Measurements from ENCODE around the gene SERTAD2. TPM values are rescaled to one million over a fixed set of nuclear protein-coding genes. Genes with fewer than 3 reads are reported as not detected.
A peak's percentile ranks its signal among the peaks of the same experiment; 100 is the strongest.

Gene SERTAD2
- total RNA-seq, 4 donors from 2014 or later, result 1.8 to 29.5 (median 8.9) TPM

DNA sequence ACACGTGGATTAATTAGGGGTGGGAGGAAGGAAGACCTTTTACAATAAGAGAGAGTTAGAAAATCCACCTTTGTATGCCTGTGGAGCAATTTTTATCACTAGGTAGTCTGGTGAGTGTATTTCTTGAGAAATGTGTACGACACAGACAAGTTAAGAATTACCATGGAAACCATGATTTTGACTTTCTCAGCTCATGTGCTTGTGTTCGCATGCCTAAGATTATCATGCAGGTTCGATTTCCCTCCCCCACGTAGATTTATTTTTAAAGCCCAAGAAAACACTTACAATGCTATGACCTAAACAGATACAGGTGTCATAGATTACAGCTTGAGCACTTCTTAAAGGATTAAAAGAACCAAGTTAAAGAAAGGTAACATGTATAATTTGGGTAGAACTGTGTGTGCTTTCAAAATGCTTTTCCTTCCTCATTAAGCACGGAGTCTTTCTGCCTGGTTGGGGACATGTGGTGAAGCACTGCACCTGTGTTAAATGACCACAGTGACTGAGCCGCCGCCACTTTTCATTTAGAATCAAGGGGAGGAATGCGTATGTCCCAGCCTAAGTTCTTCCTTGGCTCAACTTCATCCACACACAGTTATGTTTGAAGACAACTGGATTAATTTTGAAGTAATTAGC lies 16.6 kb downstream of the SERTAD2 start:
- TF ChIP-seq POLR2A (IDR thresholded peaks at IDR 0.05), result no peak
- TF ChIP-seq, protein P1, sequence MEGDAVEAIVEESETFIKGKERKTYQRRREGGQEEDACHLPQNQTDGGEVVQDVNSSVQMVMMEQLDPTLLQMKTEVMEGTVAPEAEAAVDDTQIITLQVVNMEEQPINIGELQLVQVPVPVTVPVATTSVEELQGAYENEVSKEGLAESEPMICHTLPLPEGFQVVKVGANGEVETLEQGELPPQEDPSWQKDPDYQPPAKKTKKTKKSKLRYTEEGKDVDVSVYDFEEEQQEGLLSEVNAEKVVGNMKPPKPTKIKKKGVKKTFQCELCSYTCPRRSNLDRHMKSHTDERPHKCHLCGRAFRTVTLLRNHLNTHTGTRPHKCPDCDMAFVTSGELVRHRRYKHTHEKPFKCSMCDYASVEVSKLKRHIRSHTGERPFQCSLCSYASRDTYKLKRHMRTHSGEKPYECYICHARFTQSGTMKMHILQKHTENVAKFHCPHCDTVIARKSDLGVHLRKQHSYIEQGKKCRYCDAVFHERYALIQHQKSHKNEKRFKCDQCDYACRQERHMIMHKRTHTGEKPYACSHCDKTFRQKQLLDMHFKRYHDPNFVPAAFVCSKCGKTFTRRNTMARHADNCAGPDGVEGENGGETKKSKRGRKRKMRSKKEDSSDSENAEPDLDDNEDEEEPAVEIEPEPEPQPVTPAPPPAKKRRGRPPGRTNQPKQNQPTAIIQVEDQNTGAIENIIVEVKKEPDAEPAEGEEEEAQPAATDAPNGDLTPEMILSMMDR (IDR thresholded peaks at IDR 0.05), result no peak
- Histone ChIP-seq H3K36me3 (no peaks in the 10 kb centered on the region), H3K4me1 (peaks cover 0 to 6% of the 10 kb centered on the region in 2 donors)

DNA sequence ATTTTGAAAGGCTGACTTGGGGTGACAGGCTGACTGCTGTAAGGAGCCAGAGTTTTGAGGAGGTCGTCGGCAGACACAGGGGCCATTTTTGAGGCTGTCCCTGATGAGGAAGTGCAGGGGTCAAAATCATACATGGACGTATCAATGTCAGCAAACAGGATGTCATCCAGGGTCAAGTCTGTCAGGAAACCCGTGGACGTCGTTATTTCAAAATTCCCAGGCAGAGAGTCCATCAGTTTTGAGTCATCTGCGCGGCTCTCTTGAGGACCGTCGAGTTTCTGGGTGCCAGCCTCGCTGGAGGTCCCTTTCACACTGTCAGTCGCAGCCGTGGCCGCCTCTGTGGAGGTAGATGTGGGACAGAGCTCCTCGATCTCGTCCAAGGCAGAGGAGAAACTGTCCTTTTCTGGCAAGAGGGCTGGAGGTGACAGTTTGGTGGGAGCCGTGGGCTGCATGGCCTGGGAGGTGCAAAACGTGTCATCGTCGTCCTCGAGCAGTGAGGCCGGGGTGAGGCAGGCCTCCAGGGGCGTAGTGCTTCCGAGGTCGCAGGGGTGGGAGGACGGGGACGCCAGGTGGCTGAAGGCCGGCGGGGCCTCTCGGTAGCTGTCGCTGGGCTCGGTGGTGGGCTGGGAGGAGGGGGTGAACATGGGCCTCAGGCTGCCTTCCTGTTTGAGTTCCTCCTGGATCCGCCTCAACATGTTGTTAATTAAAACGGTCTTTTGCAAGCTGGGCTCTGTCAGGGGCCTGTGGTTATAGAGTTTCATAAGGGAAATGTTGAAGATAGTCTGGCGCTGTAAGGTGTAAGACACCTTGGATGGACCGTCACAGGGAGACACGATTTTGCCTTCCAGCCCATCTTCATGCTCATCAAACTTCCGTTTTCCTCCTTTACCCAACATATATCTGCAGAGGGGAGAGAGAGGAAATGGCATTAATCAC lies 17.5 kb downstream of the SERTAD2 start:
- H3K4me1 ChIP-seq, result peaks cover 0 to 6% of the 10 kb centered on the region in 2 donors
- no peaks in the 10 kb centered on the region for H3K27me3 ChIP-seq
- no peak overlapping the region for H3K27ac ChIP-seq
- intact Hi-C loops (cut with DNase I; ENCODE audit: low total_unique reads), result no loop called here
- H3K36me3 ChIP-seq, result no peaks in the 10 kb centered on the region
- H3K9me3 ChIP-seq, result no peaks in the 10 kb centered on the region
- H3K4me3 ChIP-seq, result no peak overlapping the region
- TF ChIP-seq, protein P1 (IDR thresholded peaks at IDR 0.05), result no peak
- no peak for TF ChIP-seq POLR2A (IDR thresholded peaks at IDR 0.05)
- DNase-seq, result no peak

More for the DNA sequence above, 16.6 kb downstream of the SERTAD2 start:
- no peak overlapping the region for H3K27ac ChIP-seq
- intact Hi-C loops (cut with DNase I; ENCODE audit: low total_unique reads), result no loop called here
- H3K9me3 ChIP-seq, result no peaks in the 10 kb centered on the region
- H3K4me3 ChIP-seq, result no peak overlapping the region
- DNase-seq, result no peak
- no peaks in the 10 kb centered on the region for H3K27me3 ChIP-seq

DNA sequence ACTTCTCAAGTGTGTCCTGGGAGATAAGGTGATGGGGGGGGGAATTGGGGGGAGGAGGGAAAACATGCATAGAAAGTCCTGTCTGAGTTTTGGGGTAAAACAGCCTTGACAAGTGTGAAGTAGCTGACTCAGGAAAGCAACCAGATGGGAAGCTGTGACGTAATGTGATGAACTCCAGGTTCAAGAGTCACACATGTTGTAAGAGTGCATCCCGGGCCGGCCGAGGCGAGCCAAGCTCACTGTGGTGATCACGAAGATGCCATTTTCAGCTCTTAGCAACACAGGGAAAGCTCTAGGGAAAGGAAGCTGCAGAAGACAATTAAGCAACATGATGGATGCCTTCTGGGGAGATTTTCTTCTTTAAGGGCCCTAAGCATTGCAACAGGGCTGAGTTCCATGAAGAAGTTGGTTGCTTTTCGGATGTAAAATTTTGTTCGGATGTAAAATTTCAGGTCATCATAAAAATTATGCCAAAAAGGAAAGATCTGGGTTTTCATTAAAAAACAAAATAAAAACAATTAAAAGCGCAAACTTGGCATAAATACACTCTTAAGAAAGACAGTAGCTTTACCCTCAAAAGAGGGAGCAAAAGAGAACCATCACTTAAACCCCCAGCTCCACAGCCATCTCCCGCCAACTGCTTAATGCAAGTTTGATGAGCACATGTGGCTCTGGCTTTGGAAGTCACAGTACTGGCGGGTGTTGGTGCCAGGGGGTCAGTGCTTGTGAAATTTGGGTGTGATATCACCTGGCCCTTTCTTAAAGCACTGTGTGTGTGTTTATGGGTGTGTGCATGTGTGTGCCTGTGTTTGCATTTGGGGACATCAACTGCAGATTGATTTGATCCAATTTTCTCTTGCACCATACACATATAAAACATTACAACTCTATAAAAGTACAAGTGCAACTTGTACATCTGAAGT lies 19.1 kb downstream of the SERTAD2 start:
- no peaks in the 10 kb centered on the region for H3K9me3 ChIP-seq
- H3K27ac ChIP-seq, result no peak overlapping the region
- TF ChIP-seq, protein P1 (IDR thresholded peaks at IDR 0.05), result no peak
- DNase-seq, result peak; percentile 54 to 62
- no peak overlapping the region for H3K4me3 ChIP-seq
- no peaks in the 10 kb centered on the region for H3K27me3 ChIP-seq
- no peaks in the 10 kb centered on the region for H3K4me1 ChIP-seq
- intact Hi-C loops (cut with DNase I; ENCODE audit: low total_unique reads), result no loop called here
- no peaks in the 10 kb centered on the region for H3K36me3 ChIP-seq

DNA sequence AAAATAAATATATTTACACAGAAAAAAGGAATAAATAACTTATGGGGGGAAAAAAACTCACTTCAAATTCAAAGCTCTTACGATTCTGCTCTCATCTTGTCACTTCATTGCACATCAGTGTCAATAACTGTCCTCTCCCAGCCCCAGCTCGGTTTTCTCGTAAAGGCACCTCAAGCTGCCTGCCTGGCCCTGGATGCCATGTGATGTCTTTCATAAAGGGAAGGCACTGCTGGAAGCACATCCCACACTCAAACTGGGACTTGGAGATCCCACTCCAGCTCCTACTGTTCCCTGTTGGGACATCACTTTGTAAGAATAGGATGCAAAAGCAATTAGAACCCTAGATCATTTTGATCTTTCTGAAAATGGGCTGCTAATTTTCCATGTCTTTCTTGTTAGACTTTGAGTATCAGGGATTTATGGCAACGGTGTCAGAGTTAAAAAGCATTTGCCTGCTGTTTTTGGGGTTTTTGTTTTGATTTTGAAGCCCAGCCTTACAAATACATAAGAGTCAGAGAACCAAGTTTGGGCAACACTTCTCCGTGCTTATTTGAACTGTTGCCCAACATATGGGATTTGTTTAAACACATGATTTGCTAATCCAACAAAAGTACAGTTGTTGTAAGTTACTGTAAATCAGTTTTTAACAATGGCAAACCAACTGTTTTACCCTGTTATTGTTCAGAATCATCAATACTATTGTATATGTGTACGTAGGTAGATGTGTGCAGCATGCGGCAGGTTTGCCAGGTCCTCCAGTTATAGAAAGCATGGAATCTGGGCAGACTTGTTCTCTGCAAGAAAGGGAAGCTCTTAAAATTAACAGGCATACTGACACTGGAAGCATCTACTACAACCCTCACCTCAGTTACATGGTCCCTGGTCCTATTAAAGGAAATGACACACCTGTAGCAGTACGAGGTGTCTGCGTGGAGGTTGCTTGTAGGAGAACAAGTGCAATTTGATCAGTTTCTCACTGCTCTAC lies 20.6 kb downstream of the SERTAD2 start:
- Histone ChIP-seq H3K36me3 (no peaks in the 10 kb centered on the region), H3K4me1 (no peaks in the 10 kb centered on the region)
- TF ChIP-seq POLR2A (IDR thresholded peaks at IDR 0.05), result no peak
- TF ChIP-seq, protein P1 (IDR thresholded peaks at IDR 0.05), result no peak

More for the DNA sequence above, 20.6 kb downstream of the SERTAD2 start:
- H3K27ac ChIP-seq, result no peak overlapping the region
- intact Hi-C loops (cut with DNase I; ENCODE audit: low total_unique reads), result no loop called here
- H3K27me3 ChIP-seq, result no peaks in the 10 kb centered on the region
- no peaks in the 10 kb centered on the region for H3K9me3 ChIP-seq
- no peak overlapping the region for H3K4me3 ChIP-seq
- no peak for DNase-seq
